Activated naive CD4-positive, alpha-beta T cell treated with anti-CD3 and anti-CD28 coated beads, Interleukin-2, amount 50 U/mL, for 72 hours (primary cell): ENCODE results near the gene NSMCE3. TPM values are rescaled to one million over a fixed set of nuclear protein-coding genes. Genes with fewer than 3 reads are reported as not detected.

ENCODE experiments used
- ATAC-seq, 2 donors: fragments of 150-1000 bp; cut with Tn5 transposase; 2 replicates each; pipeline ENCODE4 v1.10.0; 2021; ENCODE audit warnings: mild to moderate bottlenecking in 2 of 2, moderate library complexity in 2 of 2
- DNase-seq, 2 donors: peaks; one replicate each; pipeline ENCODE4 v3.0.0; 2021 to 2022; ENCODE audit warnings: low spot score in 2 of 2
- H3K27ac Mint-ChIP-seq, 2 donors: one replicate each; pipeline ENCODE4 v1.8.0; 2022; ENCODE audit warnings: mild to moderate bottlenecking in 2 of 2, mixed read lengths in 2 of 2
- H3K36me3 Mint-ChIP-seq, 2 donors: one replicate each; pipeline ENCODE4 v1.8.0; 2022; ENCODE audit warnings: mixed read lengths in 2 of 2
- H3K9me3 Mint-ChIP-seq, 2 donors: one replicate each; pipeline ENCODE4 v1.8.0; 2022; ENCODE audit warnings: mixed read lengths in 2 of 2
- total RNA-seq, 2 donors: library from RNA; stranded (reverse); gene quantifications; one replicate each; pipeline ENCODE4 v1.2.3, GENCODE V29; 2022

Gene NSMCE3
- total RNA-seq, 2 donors from 2014 or later, result 6.4 to 7.9 TPM

- H3K27ac Mint-ChIP-seq, result no peak overlapping the region
- no peaks in the 10 kb centered on the region for H3K9me3 Mint-ChIP-seq
- DNase-seq (no peak), ATAC-seq (no peak)
- no peaks in the 10 kb centered on the region for H3K36me3 Mint-ChIP-seq
Observed at GRCh38 chr15:29276366-29276765, 6.7 kb upstream of the NSMCE3 start.

GRCh38 chr15:29275855-29276254 lies 6.2 kb upstream of the NSMCE3 start:
- H3K27ac Mint-ChIP-seq, result no peak overlapping the region
- ATAC-seq, result no peak
- H3K36me3 Mint-ChIP-seq, result no peaks in the 10 kb centered on the region
- DNase-seq, result no peak
- no peaks in the 10 kb centered on the region for H3K9me3 Mint-ChIP-seq

GRCh38 chr15:29274946-29275345 lies 5.3 kb upstream of the NSMCE3 start:
- Mint-ChIP-seq H3K36me3 (peaks cover 0 to 2% of the 10 kb centered on the region in 2 donors), H3K9me3 (no peaks in the 10 kb centered on the region), H3K27ac (no peak overlapping the region)
- ATAC-seq (no peak), DNase-seq (no peak)

- Mint-ChIP-seq H3K9me3 (no peaks in the 10 kb centered on the region), H3K36me3 (peaks cover 6 to 13% of the 10 kb centered on the region in 2 donors), H3K27ac (no peak overlapping the region)
- DNase-seq (no peak), ATAC-seq (no peak)
Observed at GRCh38 chr15:29272219-29272618, 2.6 kb upstream of the NSMCE3 start.

DNA sequence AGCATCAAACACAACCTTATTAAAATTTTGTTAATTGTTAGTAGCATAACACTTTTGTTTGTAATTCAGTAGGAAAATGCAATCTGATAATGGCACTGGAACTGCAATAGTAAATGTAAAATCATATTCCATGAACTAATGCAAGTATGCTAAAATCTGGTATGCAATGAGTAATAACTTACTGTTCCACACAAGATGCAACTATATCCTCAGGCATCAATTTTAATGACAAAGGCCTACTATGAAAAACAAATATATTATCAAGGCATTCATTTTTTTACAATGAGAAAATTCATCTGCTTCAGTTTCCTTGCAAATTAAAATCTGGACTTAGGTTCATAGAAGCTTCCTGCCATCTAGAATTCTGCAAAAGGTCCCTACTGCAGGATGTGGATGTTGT lies 1.4 kb upstream of the NSMCE3 start:
- no peaks in the 10 kb centered on the region for H3K9me3 Mint-ChIP-seq
- H3K27ac Mint-ChIP-seq, result peak overlapping the region; percentile 93 to 94
- peaks cover 6 to 13% of the 10 kb centered on the region in 2 donors for H3K36me3 Mint-ChIP-seq
- ATAC-seq (no peak), DNase-seq (no peak)

DNA sequence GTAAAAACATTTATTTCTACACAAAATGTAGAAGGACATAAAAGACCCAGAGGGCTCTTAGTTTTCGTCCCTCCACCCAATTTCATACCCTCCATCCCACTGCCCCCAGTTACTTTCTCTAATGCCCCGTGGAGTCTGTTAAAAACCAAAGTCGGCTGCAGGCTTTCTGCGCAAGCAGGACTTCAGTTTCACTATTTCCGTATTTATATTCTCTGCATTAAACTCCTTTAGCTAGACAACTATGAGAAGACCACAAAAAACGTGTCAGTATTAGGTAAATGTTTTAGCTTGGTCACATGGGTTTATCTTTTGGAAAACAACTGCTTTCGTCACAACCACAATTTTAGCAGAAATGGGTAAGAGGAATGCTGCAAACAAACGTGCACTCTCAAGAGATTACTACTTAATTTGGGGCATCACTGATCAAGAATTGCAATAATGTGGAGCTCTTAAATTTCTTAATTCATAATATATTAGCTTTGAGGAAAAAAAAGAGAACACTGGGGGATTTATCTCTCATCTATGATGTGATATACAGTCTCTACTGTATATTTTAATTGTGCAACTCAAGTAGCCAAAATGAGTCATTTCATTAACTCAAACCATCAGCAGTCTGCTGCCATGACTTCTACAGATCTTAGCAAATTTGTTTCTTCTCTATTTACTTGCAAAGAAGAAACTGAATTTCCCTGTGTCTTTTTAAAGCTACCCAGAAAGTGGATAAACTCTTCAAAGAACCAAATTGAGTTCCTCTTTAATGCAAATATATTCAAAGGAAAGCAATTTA lies 740 bp upstream of the NSMCE3 start:
- Mint-ChIP-seq H3K9me3 (no peaks in the 10 kb centered on the region), H3K27ac (peak overlapping the region; percentile 93 to 94), H3K36me3 (peaks cover 6 to 13% of the 10 kb centered on the region in 2 donors)
- no peak for DNase-seq
- peak in 1 of 2 donors; percentile 32 for ATAC-seq

DNA sequence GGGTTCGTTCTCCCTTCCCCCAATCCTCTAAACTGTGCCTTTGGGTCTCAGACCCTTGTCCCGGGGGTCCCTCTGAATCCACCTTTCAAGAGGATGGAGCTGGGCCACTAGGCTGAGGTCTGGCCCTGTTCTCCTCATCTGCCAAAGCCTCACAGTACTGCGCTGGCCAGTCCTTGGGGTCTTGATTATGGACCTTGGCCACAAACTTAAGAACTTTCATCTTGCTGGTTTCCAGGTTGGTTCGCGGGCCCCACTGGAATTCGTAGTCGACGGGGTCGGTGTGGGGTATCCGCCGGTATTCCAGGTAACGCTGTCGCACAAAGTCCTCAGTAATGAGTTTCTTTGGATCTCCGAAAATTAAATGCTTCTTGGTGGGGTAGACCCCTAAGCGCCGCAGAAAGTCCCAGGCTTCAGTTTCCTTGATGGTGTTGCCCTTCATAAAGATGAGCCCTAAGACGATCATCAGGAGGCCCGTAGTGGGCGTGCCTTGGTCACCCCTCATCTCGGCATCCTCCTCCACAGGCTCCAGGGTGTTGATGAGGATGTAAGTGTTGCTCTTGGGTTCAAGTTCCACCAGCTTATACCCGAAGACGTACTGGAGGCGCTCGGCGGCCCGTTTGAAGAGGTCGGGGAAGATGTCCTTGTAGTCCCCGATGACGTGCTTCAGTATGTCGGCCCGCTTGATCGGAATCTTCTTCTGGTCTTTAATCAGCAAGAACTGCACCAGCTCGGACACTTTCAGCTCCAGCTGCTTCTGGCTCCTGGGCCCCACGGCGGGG lies 727 bp downstream of the NSMCE3 start:
- Mint-ChIP-seq H3K27ac (peak overlapping the region; percentile 93 to 98), H3K36me3 (peaks cover 6 to 13% of the 10 kb centered on the region in 2 donors), H3K9me3 (no peaks in the 10 kb centered on the region)
- ATAC-seq (peak; percentile 36 to 42), DNase-seq (peak in 1 of 2 donors; percentile 47)

DNA sequence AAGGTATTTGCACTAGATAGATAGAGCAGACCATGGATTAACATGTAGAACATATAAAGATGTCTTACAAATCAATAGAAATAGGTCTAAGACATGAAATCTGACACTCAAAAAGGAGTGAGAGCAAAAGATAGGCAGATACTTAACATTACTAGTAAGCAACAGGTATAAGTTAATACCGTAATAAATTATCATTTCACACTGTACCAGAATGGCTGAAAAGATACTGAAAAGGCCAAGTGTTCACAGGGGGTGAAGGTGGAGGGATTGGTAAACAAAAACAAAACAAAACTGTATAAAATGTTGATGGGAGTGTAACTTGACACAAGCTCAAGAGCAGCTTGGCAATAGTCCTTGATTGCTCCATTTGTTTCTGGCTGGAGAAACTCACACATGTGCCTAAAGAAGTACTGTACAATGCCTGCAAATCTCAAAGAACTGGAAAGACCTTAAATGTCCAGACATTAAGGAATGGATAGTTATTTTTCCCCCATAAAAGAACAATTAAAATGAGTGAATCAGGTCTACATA lies 3.5 kb downstream of the NSMCE3 start:
- ATAC-seq (no peak), DNase-seq (no peak)
- Mint-ChIP-seq H3K9me3 (no peaks in the 10 kb centered on the region), H3K27ac (no peak overlapping the region), H3K36me3 (peaks cover 6 to 13% of the 10 kb centered on the region in 2 donors)

GRCh38 chr15:29263289-29263688 lies 6.3 kb downstream of the NSMCE3 start:
- DNase-seq (no peak), ATAC-seq (no peak)
- H3K36me3 Mint-ChIP-seq, result no peaks in the 10 kb centered on the region
- no peaks in the 10 kb centered on the region for H3K9me3 Mint-ChIP-seq
- H3K27ac Mint-ChIP-seq, result no peak overlapping the region

GRCh38 chr15:29262738-29263137 lies 6.9 kb downstream of the NSMCE3 start:
- no peak overlapping the region for H3K27ac Mint-ChIP-seq
- DNase-seq, result no peak
- H3K36me3 Mint-ChIP-seq, result no peaks in the 10 kb centered on the region
- no peaks in the 10 kb centered on the region for H3K9me3 Mint-ChIP-seq
- ATAC-seq, result no peak

- ATAC-seq (no peak), DNase-seq (no peak)
- no peaks in the 10 kb centered on the region for H3K9me3 Mint-ChIP-seq
- H3K27ac Mint-ChIP-seq, result no peak overlapping the region
- no peaks in the 10 kb centered on the region for H3K36me3 Mint-ChIP-seq
Observed at GRCh38 chr15:29260896-29261295, 8.7 kb downstream of the NSMCE3 start.

GRCh38 chr15:29259233-29259632 lies 10.4 kb downstream of the NSMCE3 start:
- H3K9me3 Mint-ChIP-seq, result no peaks in the 10 kb centered on the region
- DNase-seq (no peak), ATAC-seq (no peak)
- H3K27ac Mint-ChIP-seq, result no peak overlapping the region
- H3K36me3 Mint-ChIP-seq, result no peaks in the 10 kb centered on the region

DNA sequence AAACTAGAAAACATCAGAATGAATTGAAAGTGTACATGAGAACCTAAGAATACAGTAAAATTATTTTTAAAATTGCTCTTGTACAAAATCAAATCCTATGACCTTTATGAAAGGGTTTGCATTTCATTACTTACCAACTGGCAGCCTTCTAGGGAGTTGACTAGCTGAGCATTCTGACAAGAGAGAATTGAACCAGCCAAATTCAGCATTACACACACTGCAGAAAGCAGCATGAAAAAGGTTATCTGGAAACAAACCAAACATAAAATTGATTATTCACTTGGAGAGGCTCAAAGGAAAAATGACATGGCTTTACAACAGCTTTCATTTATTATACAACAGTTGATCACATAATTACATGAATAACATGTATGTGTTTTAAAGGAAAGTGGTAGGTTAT lies 17.4 kb downstream of the NSMCE3 start:
- no peak for ATAC-seq
- no peak overlapping the region for H3K27ac Mint-ChIP-seq
- no peaks in the 10 kb centered on the region for H3K9me3 Mint-ChIP-seq
- no peaks in the 10 kb centered on the region for H3K36me3 Mint-ChIP-seq
- no peak for DNase-seq

DNA sequence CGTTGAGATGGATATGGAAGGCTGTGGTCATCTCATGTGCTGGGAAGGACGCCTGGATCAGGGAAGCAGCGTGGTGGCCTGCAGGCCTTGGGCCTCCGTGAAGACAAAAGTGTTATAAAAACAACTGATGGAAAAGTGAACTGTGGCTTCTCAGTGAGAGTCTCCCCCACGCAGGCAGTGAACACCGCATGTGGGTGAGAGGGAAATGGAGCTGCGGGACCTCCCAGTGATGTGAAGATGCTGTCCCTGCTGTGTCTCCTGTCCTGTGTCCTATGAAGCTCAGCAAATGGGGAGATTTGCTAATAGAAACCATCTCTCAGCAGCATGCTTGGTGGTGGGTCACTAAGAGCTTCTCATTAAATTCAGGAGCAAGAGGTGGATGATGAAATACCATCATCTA lies 25.1 kb downstream of the NSMCE3 start:
- DNase-seq (no peak), ATAC-seq (no peak)
- H3K36me3 Mint-ChIP-seq, result no peaks in the 10 kb centered on the region
- H3K27ac Mint-ChIP-seq, result no peak overlapping the region
- H3K9me3 Mint-ChIP-seq, result no peaks in the 10 kb centered on the region

- Mint-ChIP-seq H3K36me3 (no peaks in the 10 kb centered on the region), H3K27ac (no peak overlapping the region), H3K9me3 (no peaks in the 10 kb centered on the region)
- no peak for ATAC-seq
- DNase-seq, result no peak
Observed at GRCh38 chr15:29244123-29244522, 25.5 kb downstream of the NSMCE3 start.

GRCh38 chr15:29242456-29243242 lies 27.0 kb downstream of the NSMCE3 start:
- DNase-seq (no peak), ATAC-seq (no peak)
- H3K9me3 Mint-ChIP-seq, result no peaks in the 10 kb centered on the region
- H3K36me3 Mint-ChIP-seq, result no peaks in the 10 kb centered on the region
- H3K27ac Mint-ChIP-seq, result no peak overlapping the region

DNA sequence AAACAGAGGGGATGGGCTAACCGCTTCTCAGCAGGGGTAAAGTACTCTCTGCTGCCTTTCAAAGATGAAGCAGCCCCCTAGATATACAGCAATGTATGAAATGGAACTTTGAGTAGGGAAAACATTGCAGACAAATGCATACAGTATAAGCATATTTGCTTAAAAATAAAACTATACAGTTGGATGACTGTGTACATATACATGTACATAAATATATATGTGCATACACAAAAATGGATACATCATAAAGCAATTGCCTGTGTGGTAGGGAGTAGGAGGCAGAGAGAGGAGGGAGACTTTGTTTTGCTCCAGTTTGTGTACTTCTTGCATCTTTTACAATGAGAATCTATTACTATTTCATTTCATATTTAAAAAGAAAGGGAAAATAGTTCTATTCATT lies 28.4 kb downstream of the NSMCE3 start:
- H3K9me3 Mint-ChIP-seq, result no peaks in the 10 kb centered on the region
- DNase-seq (no peak), ATAC-seq (no peak)
- no peaks in the 10 kb centered on the region for H3K36me3 Mint-ChIP-seq
- H3K27ac Mint-ChIP-seq, result no peak overlapping the region
